ENCODE data around the gene TSPOAP1. TPM values are rescaled to one million over a fixed set of nuclear protein-coding genes. Genes with fewer than 3 reads are reported as not detected.

The TSPOAP1 gene
- total and polyA plus RNA-seq, 8 donors, result 6.5 to 68.8 (median 11.6) TPM; not detected in 1

DNA sequence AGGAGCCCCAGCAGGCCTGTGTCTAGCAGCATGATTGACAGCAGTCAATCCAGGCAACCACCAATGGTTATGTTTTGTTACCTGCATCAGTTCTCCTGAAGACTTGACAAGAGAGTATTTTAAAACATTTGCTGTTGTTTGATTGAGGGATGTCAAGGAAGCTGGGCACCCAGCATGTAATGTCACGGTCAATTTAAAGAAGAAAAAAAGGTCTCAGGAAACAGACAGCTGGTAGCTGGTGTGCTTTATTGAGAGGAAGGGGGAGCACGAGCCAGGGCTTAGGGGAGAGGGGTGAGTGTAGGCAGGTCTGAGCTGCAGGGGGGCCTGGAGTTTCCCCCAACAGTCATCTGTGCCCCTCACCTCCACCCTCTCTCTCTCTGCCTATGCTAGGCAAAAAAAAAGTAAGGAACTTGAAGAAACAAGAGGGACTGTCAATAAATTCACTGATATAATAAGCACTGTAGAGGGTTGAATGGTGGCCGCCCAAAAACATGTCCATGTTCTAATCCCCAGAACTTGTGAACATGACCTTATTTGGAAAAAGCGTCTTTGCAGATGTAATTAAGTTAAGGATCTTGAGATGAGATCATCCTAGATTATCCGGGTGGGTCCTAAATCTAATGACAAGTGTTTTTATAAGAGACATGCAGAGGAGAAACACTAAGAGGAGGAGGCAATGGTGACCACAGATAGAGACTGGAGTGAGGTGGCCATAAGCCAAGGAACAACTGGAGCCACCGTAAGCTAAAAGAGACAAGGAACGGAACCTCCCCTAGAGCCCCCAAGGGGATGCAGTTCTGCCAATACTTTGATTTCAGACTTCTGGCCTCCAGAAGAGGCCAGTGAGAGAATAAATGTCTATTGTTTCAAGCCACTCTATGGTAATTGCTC, 14.5 kb downstream of the TSPOAP1 start:
- Histone ChIP-seq H3K9me3 (no peaks in the 10 kb centered on the region), H3K4me3 (no peak overlapping the region), H3K4me1 (peaks cover 0 to 8% (median 0%) of the 10 kb centered on the region in 4 donors), H3K27me3 (no peaks in the 10 kb centered on the region), H3K27ac (no peak overlapping the region), H3K36me3 (peaks cover 0 to 41% (median 14%) of the 10 kb centered on the region in 4 donors)
- WGBS, 5 donors, result 77 to 81% (median 77%) methylated on average over 7 of the region's 7 CpGs
- intact Hi-C loops (cut with DNase I; ENCODE audit: low total_unique reads), result loop anchor here (10.0 kb wide), 1 partner anchor 131 kb away; no protein-coding TSS in a partner anchor
- no peak for TF ChIP-seq POLR2A (IDR thresholded peaks at IDR 0.05)
- TF ChIP-seq, protein P1, sequence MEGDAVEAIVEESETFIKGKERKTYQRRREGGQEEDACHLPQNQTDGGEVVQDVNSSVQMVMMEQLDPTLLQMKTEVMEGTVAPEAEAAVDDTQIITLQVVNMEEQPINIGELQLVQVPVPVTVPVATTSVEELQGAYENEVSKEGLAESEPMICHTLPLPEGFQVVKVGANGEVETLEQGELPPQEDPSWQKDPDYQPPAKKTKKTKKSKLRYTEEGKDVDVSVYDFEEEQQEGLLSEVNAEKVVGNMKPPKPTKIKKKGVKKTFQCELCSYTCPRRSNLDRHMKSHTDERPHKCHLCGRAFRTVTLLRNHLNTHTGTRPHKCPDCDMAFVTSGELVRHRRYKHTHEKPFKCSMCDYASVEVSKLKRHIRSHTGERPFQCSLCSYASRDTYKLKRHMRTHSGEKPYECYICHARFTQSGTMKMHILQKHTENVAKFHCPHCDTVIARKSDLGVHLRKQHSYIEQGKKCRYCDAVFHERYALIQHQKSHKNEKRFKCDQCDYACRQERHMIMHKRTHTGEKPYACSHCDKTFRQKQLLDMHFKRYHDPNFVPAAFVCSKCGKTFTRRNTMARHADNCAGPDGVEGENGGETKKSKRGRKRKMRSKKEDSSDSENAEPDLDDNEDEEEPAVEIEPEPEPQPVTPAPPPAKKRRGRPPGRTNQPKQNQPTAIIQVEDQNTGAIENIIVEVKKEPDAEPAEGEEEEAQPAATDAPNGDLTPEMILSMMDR (IDR thresholded peaks at IDR 0.05), result no peak
- no peak for TF ChIP-seq EP300 (IDR thresholded peaks at IDR 0.05)
- TF ChIP-seq POLR2AphosphoS5 (IDR thresholded peaks at IDR 0.05), result no peak
- DNase-seq, result peak; percentile 1 to 14

GRCh38 chr17:58312829-58313228, 15.8 kb downstream of the TSPOAP1 start:
- Histone ChIP-seq H3K27ac (no peak overlapping the region), H3K9me3 (no peaks in the 10 kb centered on the region), H3K27me3 (no peaks in the 10 kb centered on the region), H3K4me1 (peaks cover 0 to 7% (median 0%) of the 10 kb centered on the region in 4 donors), H3K36me3 (peaks cover 0 to 48% (median 17%) of the 10 kb centered on the region in 4 donors), H3K4me3 (no peak overlapping the region)
- WGBS, 5 donors, result 47 to 68% (median 65%) methylated on average over 1 of the region's 1 CpG
- intact Hi-C loops (cut with DNase I; ENCODE audit: low total_unique reads), result loop anchor here (10.0 kb wide), 1 partner anchor 132 kb away; no protein-coding TSS in a partner anchor
- TF ChIP-seq POLR2AphosphoS5 (IDR thresholded peaks at IDR 0.05), result no peak
- TF ChIP-seq EP300 (IDR thresholded peaks at IDR 0.05), result no peak
- TF ChIP-seq POLR2A (IDR thresholded peaks at IDR 0.05), result no peak
- no peak for DNase-seq

- no peaks in the 10 kb centered on the region for H3K9me3 ChIP-seq
- no peaks in the 10 kb centered on the region for H3K4me1 ChIP-seq
- H3K27ac ChIP-seq, result no peak overlapping the region
- intact Hi-C loops (cut with DNase I; ENCODE audit: low total_unique reads), result loop anchor here (10.0 kb wide), 1 partner anchor 133 kb away; no protein-coding TSS in a partner anchor
- WGBS, 5 donors, result 90 to 94% (median 93%) methylated on average over 16 to 23 of the region's 23 CpGs
- TF ChIP-seq, protein P1 (IDR thresholded peaks at IDR 0.05), result no peak
- TF ChIP-seq EP300 (IDR thresholded peaks at IDR 0.05), result no peak
- TF ChIP-seq POLR2A (IDR thresholded peaks at IDR 0.05), result no peak
- TF ChIP-seq POLR2AphosphoS5 (IDR thresholded peaks at IDR 0.05), result no peak
- DNase-seq, result peak; percentile 1 to 13
- H3K27me3 ChIP-seq, result no peaks in the 10 kb centered on the region
- no peak overlapping the region for H3K4me3 ChIP-seq
- peaks cover 0 to 48% (median 19%) of the 10 kb centered on the region in 4 donors for H3K36me3 ChIP-seq
These were observed 16.5 kb downstream of the TSPOAP1 start for GRCh38 chr17:58312021-58312630.

DNA sequence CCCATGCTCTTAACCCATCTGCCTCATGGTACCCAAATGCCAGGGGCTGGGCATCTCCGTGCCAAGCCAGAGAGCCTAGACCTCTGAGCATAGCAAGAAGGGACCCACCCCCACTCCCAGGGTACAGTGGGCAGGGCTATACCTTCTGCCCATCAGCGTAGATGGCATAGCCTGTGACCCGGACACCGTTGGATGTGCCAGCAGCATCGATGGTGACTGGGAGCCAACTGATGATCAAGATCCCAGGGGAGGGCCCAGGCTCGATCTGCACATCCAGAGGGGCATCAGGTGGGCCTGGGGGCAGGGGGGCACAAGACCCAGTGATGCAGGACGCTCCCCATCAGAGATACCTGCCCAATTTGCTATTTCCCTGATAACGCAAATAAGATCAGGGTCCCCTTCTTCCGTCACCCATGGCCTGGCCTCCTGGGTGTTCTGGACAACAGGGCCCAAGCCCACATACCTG, 17.1 kb downstream of the TSPOAP1 start:
- no peak overlapping the region for H3K4me3 ChIP-seq
- no peak overlapping the region for H3K27ac ChIP-seq
- intact Hi-C loops (cut with DNase I; ENCODE audit: low total_unique reads), result loop anchor here (10.0 kb wide), 1 partner anchor 133 kb away; no protein-coding TSS in a partner anchor
- H3K9me3 ChIP-seq, result no peaks in the 10 kb centered on the region
- no peaks in the 10 kb centered on the region for H3K27me3 ChIP-seq
- peaks cover 0 to 45% (median 19%) of the 10 kb centered on the region in 4 donors for H3K36me3 ChIP-seq
- no peak for DNase-seq
- 85 to 95% (median 93%) methylated on average over 3 to 9 of the region's 9 CpGs for WGBS, 5 donors
- no peaks in the 10 kb centered on the region for H3K4me1 ChIP-seq
- TF ChIP-seq POLR2A (IDR thresholded peaks at IDR 0.05) (no peak), POLR2AphosphoS5 (IDR thresholded peaks at IDR 0.05) (no peak), EP300 (IDR thresholded peaks at IDR 0.05) (no peak)
- TF ChIP-seq, protein P1 (IDR thresholded peaks at IDR 0.05), result no peak
